ENCODE data around the gene OLFM1.

DNA sequence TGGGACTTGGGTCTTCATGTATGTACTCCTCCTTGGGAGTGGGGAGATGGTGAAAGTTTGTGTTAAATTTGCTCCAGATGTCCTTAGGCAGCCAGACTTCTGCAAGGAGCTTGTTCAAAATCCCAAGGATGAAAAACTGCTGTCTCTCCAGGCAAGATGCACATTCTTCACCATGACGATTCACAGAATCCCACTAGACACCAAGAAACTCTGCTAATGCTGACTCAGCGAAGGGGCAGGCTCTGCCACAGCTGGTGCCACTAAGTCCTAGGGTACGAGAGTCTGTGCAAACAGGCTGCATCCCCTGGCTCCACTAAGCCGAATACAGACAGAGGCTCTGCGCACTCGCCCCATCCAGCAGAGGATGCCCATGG lies 71.1 kb downstream of the OLFM1 start:
- TF ChIP-seq, protein P1, sequence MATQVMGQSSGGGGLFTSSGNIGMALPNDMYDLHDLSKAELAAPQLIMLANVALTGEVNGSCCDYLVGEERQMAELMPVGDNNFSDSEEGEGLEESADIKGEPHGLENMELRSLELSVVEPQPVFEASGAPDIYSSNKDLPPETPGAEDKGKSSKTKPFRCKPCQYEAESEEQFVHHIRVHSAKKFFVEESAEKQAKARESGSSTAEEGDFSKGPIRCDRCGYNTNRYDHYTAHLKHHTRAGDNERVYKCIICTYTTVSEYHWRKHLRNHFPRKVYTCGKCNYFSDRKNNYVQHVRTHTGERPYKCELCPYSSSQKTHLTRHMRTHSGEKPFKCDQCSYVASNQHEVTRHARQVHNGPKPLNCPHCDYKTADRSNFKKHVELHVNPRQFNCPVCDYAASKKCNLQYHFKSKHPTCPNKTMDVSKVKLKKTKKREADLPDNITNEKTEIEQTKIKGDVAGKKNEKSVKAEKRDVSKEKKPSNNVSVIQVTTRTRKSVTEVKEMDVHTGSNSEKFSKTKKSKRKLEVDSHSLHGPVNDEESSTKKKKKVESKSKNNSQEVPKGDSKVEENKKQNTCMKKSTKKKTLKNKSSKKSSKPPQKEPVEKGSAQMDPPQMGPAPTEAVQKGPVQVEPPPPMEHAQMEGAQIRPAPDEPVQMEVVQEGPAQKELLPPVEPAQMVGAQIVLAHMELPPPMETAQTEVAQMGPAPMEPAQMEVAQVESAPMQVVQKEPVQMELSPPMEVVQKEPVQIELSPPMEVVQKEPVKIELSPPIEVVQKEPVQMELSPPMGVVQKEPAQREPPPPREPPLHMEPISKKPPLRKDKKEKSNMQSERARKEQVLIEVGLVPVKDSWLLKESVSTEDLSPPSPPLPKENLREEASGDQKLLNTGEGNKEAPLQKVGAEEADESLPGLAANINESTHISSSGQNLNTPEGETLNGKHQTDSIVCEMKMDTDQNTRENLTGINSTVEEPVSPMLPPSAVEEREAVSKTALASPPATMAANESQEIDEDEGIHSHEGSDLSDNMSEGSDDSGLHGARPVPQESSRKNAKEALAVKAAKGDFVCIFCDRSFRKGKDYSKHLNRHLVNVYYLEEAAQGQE (IDR thresholded peaks at IDR 0.05; ENCODE audit: insufficient read depth in 1 of 2, low read depth in 2 of 2, low read length in 2 of 2): no peak
- TF ChIP-seq POLR2AphosphoS5 (IDR thresholded peaks at IDR 0.05; ENCODE audit: low read depth, low read length) (no peak), TAF1 (IDR thresholded peaks at IDR 0.05; ENCODE audit: borderline replicate concordance, insufficient read depth, low read length) (no peak), SIN3A (IDR thresholded peaks at IDR 0.05; ENCODE audit: borderline replicate concordance, insufficient read depth, low read length) (no peak), FOXP2 (optimal IDR thresholded peaks at IDR 0.05; ENCODE audit: borderline replicate concordance, extremely low read depth, extremely low read length, insufficient read depth) (no peak)

Data from PFSK-1 (cell line).